ENCODE results near the gene ADCK2. TPM values are rescaled to one million over a fixed set of nuclear protein-coding genes. Genes with fewer than 3 reads are reported as not detected.

ADCK2 gene
- total and polyA plus RNA-seq, 9 of the 15 experiments (the other 6 are each of a cell fraction or from before 2014, with no cell fraction given), result 0.08 to 14.3 (median 9.7) TPM

DNA sequence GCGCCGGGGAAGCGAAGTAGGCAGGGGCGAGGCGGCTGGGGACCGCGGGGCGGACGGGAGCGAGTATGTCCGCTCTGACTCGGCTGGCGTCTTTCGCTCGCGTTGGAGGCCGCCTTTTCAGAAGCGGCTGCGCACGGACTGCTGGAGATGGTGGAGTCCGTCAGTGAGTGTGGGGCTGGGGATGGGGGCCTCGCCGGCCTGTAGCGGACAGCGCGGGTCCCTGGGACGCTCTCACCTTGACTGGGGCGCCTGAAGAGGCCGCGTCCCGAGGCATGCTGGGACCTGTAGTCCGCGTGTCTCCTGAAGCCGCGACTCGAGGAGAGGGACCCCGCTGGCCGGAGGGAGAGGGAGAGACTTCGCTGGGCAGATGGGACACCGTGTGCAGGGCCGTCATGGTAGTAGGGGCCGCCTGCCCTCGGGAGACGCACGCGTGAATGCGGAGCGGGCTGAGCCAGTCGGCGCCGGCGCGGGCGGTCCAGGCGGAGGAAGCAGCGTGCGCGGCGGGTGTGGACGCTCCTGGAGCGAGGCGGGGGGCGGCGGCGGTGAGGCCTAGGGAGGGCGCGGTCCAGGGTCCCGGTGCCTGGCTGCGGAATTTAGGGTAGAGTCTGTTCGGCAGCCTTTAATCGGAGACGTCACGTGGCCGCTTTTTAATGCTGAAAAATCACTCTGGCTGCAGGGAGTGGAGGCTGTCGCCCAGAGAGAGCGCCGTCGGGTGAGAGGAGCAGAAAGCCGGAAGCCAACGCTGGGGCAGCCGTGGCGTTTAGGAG, 24.1 kb downstream of the ADCK2 start, which contains the start of gene NDUFB2 (continued):
- TF ChIP-seq BHLHE40 (IDR thresholded peaks at IDR 0.05; ENCODE audit: low read length) (no peak; the same call in 1 of the 2 replicates), EGR1 (conservative IDR thresholded peaks at IDR 0.05) (peak; percentile 26), POLR2A (conservative IDR thresholded peaks at IDR 0.05) (peak; percentile 99), ATF1 (CRISPR knock-in tag; IDR thresholded peaks at IDR 0.05) (no peak), ATF1 (tag; IDR thresholded peaks at IDR 0.05) (peak; percentile 98), HNRNPK (IDR thresholded peaks at IDR 0.05; ENCODE audit: low read depth, low read length, poor library complexity, severe bottlenecking) (no peak), KLF1 (tag; IDR thresholded peaks at IDR 0.05) (peak; percentile 57; the same call in 1 of the 2 replicates), ZNF436 (CRISPR knock-in tag; IDR thresholded peaks at IDR 0.05) (no peak), ZKSCAN1 (IDR thresholded peaks at IDR 0.05; ENCODE audit: low read depth, low read length) (no peak), DPF2 (IDR thresholded peaks at IDR 0.05) (peak; percentile 12; the same call in 1 of the 2 replicates), EHMT2 (IDR thresholded peaks at IDR 0.05) (no peak), ZNF717 (CRISPR knock-in tag; IDR thresholded peaks at IDR 0.05) (peak; percentile 75; the same call in 1 of the 2 replicates), SRSF1 (IDR thresholded peaks at IDR 0.05; ENCODE audit: low read depth, low read length) (peak; percentile 88; the same call in 1 of the 2 replicates), DNMT1 (IDR thresholded peaks at IDR 0.05) (no peak), NONO (IDR thresholded peaks at IDR 0.05; ENCODE audit: low read depth in 2 of 2, low read length in 1 of 2) (peak; percentile 16 to 22; a peak in 3 of 4 replicates), GABPB1 (CRISPR knock-in tag; IDR thresholded peaks at IDR 0.05) (peak; percentile 87), PPARD (CRISPR knock-in tag; IDR thresholded peaks at IDR 0.05) (no peak)
- TF ChIP-seq, protein P1, sequence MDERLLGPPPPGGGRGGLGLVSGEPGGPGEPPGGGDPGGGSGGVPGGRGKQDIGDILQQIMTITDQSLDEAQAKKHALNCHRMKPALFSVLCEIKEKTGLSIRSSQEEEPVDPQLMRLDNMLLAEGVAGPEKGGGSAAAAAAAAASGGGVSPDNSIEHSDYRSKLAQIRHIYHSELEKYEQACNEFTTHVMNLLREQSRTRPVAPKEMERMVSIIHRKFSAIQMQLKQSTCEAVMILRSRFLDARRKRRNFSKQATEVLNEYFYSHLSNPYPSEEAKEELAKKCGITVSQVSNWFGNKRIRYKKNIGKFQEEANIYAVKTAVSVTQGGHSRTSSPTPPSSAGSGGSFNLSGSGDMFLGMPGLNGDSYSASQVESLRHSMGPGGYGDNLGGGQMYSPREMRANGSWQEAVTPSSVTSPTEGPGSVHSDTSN (CRISPR knock-in tag; IDR thresholded peaks at IDR 0.05; ENCODE audit: low read depth), result no peak
- TF ChIP-seq, protein P1 (tag; conservative IDR thresholded peaks at IDR 0.05; ENCODE audit: low read depth), result no peak; the same call in 1 of the 2 replicates
- TF ChIP-seq, protein P2, sequence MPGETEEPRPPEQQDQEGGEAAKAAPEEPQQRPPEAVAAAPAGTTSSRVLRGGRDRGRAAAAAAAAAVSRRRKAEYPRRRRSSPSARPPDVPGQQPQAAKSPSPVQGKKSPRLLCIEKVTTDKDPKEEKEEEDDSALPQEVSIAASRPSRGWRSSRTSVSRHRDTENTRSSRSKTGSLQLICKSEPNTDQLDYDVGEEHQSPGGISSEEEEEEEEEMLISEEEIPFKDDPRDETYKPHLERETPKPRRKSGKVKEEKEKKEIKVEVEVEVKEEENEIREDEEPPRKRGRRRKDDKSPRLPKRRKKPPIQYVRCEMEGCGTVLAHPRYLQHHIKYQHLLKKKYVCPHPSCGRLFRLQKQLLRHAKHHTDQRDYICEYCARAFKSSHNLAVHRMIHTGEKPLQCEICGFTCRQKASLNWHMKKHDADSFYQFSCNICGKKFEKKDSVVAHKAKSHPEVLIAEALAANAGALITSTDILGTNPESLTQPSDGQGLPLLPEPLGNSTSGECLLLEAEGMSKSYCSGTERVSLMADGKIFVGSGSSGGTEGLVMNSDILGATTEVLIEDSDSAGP (CRISPR knock-in tag; IDR thresholded peaks at IDR 0.05), result peak; percentile 70; the same call in 1 of the 2 replicates
- TF ChIP-seq, protein P3, sequence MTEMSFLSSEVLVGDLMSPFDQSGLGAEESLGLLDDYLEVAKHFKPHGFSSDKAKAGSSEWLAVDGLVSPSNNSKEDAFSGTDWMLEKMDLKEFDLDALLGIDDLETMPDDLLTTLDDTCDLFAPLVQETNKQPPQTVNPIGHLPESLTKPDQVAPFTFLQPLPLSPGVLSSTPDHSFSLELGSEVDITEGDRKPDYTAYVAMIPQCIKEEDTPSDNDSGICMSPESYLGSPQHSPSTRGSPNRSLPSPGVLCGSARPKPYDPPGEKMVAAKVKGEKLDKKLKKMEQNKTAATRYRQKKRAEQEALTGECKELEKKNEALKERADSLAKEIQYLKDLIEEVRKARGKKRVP (CRISPR knock-in tag; IDR thresholded peaks at IDR 0.05), result no peak
